C4-2B (cell line): ENCODE measurements around the gene ANK3.

Source experiments
- ZFX ChIP-seq: fragments of 450-650 bp; IDR thresholded peaks from 2 replicates; pipeline ENCODE4 v1.6.1; 2017
- TF ChIP-seq, protein P1 (sequence below): fragments of 450-650 bp; conservative IDR thresholded peaks from 2 replicates; pipeline ENCODE4 v1.5.1; 2017; ENCODE audit warnings: mild to moderate bottlenecking

DNA sequence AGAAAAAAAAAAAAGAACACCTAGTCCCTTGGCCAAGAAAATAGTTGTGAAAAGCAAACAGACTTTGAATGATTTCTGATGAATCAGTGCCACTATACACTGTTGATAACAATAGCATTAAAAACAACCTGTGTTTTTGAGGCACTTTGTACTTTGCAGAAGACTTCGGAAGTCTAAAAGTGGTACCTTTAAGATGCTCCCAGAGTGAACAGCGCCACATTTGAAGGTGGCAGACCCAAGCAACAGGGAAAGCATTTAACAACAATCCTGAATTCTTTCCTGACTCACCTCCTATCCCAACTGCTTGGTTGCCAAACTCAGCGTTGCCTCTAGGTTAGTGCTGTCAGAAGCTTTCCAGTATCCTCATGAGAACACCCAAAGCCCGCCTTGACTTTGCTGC lies 380.9 kb downstream of the ANK3 start:
- TF ChIP-seq, protein P1, sequence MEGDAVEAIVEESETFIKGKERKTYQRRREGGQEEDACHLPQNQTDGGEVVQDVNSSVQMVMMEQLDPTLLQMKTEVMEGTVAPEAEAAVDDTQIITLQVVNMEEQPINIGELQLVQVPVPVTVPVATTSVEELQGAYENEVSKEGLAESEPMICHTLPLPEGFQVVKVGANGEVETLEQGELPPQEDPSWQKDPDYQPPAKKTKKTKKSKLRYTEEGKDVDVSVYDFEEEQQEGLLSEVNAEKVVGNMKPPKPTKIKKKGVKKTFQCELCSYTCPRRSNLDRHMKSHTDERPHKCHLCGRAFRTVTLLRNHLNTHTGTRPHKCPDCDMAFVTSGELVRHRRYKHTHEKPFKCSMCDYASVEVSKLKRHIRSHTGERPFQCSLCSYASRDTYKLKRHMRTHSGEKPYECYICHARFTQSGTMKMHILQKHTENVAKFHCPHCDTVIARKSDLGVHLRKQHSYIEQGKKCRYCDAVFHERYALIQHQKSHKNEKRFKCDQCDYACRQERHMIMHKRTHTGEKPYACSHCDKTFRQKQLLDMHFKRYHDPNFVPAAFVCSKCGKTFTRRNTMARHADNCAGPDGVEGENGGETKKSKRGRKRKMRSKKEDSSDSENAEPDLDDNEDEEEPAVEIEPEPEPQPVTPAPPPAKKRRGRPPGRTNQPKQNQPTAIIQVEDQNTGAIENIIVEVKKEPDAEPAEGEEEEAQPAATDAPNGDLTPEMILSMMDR, result peak; percentile 18; the same call in 1 of the 2 replicates
- TF ChIP-seq ZFX, result no peak
